ENCODE measurements around the gene MCF2.

The MCF2 gene

GRCh38 chrX:139639253-139639652 lies 68.7 kb downstream of the MCF2 start:
- in situ Hi-C loops (cut with HindIII; ENCODE audit: low sequenced_read_pairs) = no loop called here

DNA sequence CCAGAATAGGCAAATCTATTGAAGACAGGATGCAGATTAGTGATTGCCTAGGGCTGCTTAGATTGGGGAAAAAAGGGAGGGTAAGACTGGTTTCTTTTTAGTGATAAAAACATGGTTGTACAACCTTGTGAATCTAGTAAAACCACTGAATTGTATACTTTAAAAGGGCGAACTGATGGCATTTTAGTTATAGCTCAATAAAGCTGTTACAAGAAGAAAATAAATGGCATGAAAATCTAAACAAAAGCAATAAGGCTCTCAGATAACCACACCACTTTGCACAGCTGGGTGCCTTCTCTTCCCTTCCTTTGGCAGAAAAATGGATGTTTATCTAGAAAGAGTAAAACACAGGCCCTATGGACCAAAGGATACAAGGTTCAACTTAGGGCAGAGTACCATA lies 107.9 kb downstream of the MCF2 start:
- in situ Hi-C loops (cut with HindIII; ENCODE audit: low sequenced_read_pairs) = no loop called here

GRCh38 chrX:139596068-139596467 lies 111.9 kb downstream of the MCF2 start:
- in situ Hi-C loops (cut with HindIII; ENCODE audit: low sequenced_read_pairs) = no loop called here

DNA sequence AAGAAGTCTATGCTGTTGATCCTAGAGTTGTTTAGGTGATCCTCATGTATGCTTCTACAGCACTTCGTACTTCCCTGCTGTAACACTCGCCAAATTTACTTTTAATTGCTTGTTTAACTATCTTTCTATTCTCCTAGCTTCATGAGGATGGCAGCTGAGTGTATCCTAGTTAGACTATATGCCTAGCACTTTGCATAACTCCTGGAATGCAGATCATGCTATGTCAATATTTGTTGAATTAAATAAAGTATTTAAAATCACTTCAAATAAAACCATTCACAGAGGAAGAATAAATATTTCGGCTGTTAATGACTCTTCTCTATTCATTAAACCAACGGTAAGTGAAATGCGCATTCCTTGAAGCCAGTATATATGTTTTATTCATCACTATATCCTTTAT lies 122.4 kb downstream of the MCF2 start:
- in situ Hi-C loops (cut with HindIII; ENCODE audit: low sequenced_read_pairs) = no loop called here

DNA sequence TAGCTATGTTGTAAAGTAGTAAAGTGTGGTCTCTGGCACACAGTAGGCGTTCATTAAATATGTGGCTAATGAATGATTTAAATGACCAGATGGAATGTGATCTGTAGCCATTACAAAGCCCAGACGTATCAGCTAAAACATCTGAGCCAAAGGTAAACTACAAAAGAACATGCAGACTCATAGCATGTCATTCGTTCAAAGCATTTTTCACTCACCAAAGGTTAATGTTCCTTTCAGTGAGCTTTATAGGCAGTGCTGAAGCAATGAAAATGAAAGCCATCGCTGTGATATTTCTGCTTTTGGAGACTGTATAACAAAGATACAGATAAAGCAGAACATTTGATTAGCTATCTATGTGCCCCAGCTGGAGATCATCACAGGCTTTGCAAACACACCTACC lies 126.9 kb downstream of the MCF2 start:
- in situ Hi-C loops (cut with HindIII; ENCODE audit: low sequenced_read_pairs) = no loop called here

DNA sequence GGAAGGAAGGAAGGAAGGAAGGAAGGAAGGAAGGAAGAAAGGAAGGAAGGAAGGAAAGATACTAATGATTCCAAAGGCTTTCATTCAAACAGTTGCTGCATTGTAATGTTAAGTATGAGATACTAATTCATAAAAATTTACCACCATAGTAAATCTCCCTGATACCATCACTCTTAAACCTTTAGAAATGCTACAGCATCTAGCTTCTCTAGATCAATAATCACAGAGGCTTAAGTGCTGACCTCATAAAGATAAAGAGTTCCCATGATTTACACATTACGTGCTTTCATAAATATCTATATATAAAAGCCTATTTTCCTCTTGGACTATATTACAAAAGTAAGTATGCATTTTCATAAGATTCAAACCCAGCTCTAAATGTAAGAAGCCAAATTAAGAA lies 141.0 kb downstream of the MCF2 start:
- in situ Hi-C loops (cut with HindIII; ENCODE audit: low sequenced_read_pairs) = no loop called here

DNA sequence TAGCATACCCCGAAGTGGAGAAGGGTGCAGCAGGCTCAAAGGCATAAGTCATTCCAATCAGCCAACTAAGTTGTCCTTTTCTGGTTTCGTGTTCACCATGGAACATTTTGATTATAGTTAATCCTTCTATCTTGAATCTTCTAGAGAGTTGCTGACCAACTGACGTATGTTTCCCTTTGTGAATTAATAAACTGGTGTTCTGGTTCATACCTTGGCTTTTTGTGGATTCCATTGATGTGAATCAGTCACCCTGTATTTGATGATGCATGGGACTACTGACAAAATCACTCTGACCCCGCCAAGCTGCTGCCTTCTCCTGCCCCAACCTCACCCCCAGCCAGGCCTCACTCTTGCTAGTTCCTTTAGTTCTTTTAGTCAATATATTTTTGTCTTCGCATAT lies 144.7 kb downstream of the MCF2 start:
- in situ Hi-C loops (cut with HindIII; ENCODE audit: low sequenced_read_pairs) = no loop called here

- in situ Hi-C loops (cut with HindIII; ENCODE audit: low sequenced_read_pairs) = no loop called here
These were observed 147.7 kb downstream of the MCF2 start for GRCh38 chrX:139560221-139560620.

GRCh38 chrX:139559383-139560042 lies 148.5 kb downstream of the MCF2 start:
- in situ Hi-C loops (cut with HindIII; ENCODE audit: low sequenced_read_pairs) = no loop called here

DNA sequence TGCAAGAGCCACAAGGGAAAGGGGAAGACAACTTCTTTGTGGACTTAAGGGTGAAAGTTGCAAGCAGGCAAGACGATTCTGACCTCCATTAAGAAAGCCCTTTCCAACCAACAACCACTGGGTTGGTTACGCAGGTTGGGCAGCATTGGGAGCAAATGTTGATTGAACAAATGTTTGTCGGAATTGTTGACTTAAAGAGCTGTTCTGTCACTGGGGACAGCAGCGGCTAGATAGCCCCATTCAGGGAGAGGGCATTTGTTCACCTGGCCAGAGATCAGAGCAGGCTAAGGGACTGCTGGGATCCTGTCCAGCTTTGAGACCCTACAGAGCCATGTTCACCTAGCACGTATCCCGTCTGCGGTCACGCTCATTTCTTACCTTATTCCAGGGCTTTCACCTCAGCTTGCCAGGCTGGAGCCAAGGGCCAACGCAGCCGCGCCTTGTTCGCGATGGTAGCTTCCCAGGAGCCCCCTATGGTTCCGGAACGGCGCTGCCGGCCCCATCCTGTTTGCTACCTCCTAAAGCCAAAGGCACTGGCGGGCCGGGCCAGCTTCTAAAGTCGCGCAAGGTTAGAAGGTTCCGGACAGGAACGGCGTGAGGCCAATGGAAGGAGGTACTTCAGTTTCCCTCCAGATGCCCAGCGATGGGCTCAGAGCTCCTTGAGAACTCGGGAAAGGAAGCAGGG lies 152.8 kb downstream of the MCF2 start:
- in situ Hi-C loops (cut with HindIII; ENCODE audit: low sequenced_read_pairs) = no loop called here

DNA sequence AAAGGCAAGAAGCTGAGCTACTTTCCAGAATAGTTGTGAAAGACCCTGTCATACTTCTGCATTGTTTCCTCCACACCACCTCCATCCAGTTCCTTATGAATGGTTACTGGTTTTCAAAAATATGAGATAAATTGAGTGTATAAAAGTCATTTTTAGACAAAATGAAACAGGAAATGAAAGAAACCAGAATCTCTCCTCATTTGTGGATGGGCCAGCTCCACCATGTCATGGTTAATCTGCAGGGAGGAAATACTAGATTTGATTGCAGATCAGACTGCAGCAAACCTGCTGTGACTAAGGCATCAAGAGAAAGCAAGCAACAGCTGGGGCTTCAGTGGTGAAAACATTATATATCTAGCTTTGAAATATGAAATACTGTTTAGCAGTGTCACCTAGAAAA lies 153.6 kb downstream of the MCF2 start:
- in situ Hi-C loops (cut with HindIII; ENCODE audit: low sequenced_read_pairs) = no loop called here

- in situ Hi-C loops (cut with HindIII; ENCODE audit: low sequenced_read_pairs) = no loop called here
These were observed 163.4 kb downstream of the MCF2 start for GRCh38 chrX:139544591-139544990.

- in situ Hi-C loops (cut with HindIII; ENCODE audit: low sequenced_read_pairs) = no loop called here
These were observed 164.0 kb downstream of the MCF2 start for GRCh38 chrX:139543920-139544319.

DNA sequence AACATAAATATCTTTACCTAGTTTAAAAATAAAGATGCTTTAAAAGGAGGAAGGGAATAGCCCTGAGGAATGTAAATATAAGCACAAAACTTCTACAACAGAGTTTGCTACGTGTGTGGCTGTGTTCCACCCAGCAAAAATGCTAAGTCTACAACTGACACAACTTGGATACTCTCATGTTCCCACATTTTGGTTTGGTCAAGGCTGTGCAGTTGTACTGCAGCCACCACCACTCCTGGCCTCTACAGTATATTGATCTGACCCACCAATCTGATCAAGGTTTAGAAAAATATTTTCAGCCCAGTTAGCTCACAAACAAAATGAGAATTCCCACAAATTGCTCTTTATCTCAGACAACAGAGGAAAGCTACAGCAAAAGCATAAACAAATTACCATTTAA lies 165.3 kb downstream of the MCF2 start:
- in situ Hi-C loops (cut with HindIII; ENCODE audit: low sequenced_read_pairs) = no loop called here

GRCh38 chrX:139538907-139539790 lies 168.8 kb downstream of the MCF2 start:
- in situ Hi-C loops (cut with HindIII; ENCODE audit: low sequenced_read_pairs) = no loop called here

DNA sequence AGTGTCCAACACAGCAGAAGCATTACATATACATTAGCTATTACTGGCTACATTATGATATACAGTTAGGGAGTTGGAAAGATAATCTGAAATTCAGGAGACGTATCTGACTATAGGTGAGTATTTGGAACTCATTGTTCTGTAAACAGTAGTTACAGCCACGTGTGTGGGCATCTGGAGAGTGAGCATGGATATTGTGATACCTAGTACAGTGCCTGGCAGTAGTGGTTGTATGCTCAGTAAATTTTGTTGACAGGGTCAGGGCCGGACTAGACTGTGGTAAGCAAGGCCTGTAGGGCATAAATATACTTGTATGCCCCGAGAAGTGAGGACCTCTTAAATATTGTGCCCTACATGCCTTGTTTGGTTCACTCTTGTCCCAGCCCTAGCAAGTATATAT lies 174.5 kb downstream of the MCF2 start:
- in situ Hi-C loops (cut with HindIII; ENCODE audit: low sequenced_read_pairs) = no loop called here

- in situ Hi-C loops (cut with HindIII; ENCODE audit: low sequenced_read_pairs) = no loop called here
These were observed 175.1 kb downstream of the MCF2 start for GRCh38 chrX:139532834-139533233.
